Neural progenitor cell (in vitro differentiated cells): ENCODE measurements around the gene KRT20. TPM values are rescaled to one million over a fixed set of nuclear protein-coding genes. Genes with fewer than 3 reads are reported as not detected.
A peak's percentile ranks its signal among the peaks of the same experiment; 100 is the strongest.
"Not testable (repeated sequence)": the region's sequence is repeated elsewhere in the genome, so short reads cannot be mapped to it uniquely, and the experiment has no call there.

Experiments
- DNase-seq: peaks from one replicate; pipeline ENCODE4 v3.0.0-alpha.2; 2016; ENCODE audit warnings: low spot score
- H2AFZ ChIP-seq: fragments of 200-600 bp; sonication (generic); replicated peaks from 2 replicates; pipeline ENCODE4 v1.6.1; 2016; ENCODE audit warnings: antibody characterized with exemption
- H3F3A ChIP-seq: fragments of 200-600 bp; sonication (generic); 2 replicates; pipeline ENCODE4 v1.6.1; 2016; ENCODE audit warnings: antibody characterized with exemption, low read depth
- H3K27ac ChIP-seq: fragments of 200-600 bp; sonication (generic); 2 replicates; pipeline ENCODE4 v1.5.1; 2016; ENCODE audit warnings: mild to moderate bottlenecking
- H3K27me3 ChIP-seq: fragments of 200-600 bp; sonication (generic); 2 replicates; pipeline ENCODE4 v1.6.1; 2016; ENCODE audit warnings: mild to moderate bottlenecking, moderate library complexity
- H3K36me3 ChIP-seq: fragments of 200-600 bp; sonication (generic); 2 replicates; pipeline ENCODE4 v1.5.1; 2016
- H3K4me1 ChIP-seq: fragments of 200-600 bp; sonication (generic); 2 replicates; pipeline ENCODE4 v1.6.1; 2016; ENCODE audit warnings: mixed run types
- H3K4me2 ChIP-seq: fragments of 200-600 bp; sonication (generic); 2 replicates; pipeline ENCODE4 v1.6.1; 2016
- H3K4me3 ChIP-seq: fragments of 200-600 bp; sonication (generic); 2 replicates; pipeline ENCODE4 v1.5.1; 2016
- H3K79me2 ChIP-seq: fragments of 200-600 bp; sonication (generic); 2 replicates; pipeline ENCODE4 v1.6.1; 2016; ENCODE audit warnings: low read depth
- H3K9ac ChIP-seq: fragments of 200-600 bp; sonication (generic); 2 replicates; pipeline ENCODE4 v1.6.1; 2016
- H3K9me3 ChIP-seq: fragments of 200-600 bp; sonication (generic); 2 replicates; pipeline ENCODE4 v1.5.1; 2016; ENCODE audit warnings: low read depth
- H4K20me1 ChIP-seq: fragments of 200-600 bp; sonication (generic); 2 replicates; pipeline ENCODE4 v1.6.1; 2016; ENCODE audit warnings: low read depth
- H3K27ac Mint-ChIP-seq: 3 replicates; pipeline ENCODE4 v1.8.0; 2021; ENCODE audit warnings: mixed read lengths
- H3K27me3 Mint-ChIP-seq: 2 replicates; pipeline ENCODE4 v1.8.0; 2022; ENCODE audit warnings: low read depth, mild to moderate bottlenecking, inconsistent platforms, moderate library complexity, mixed read lengths; ENCODE audit not compliant: insufficient read depth
- H3K36me3 Mint-ChIP-seq: 3 replicates; pipeline ENCODE4 v1.8.0; 2021; ENCODE audit warnings: mixed read lengths
- H3K4me1 Mint-ChIP-seq: 3 replicates; pipeline ENCODE4 v1.8.0; 2021; ENCODE audit warnings: mixed read lengths
- H3K4me3 Mint-ChIP-seq: 3 replicates; pipeline ENCODE4 v1.8.0; 2021; ENCODE audit warnings: mild to moderate bottlenecking, moderate library complexity, mixed read lengths
- H3K9me3 Mint-ChIP-seq: 3 replicates; pipeline ENCODE4 v1.8.0; 2020; ENCODE audit warnings: mixed read lengths
- EZH2 ChIP-seq: fragments of 200-600 bp; sonication (generic); IDR thresholded peaks from 2 replicates; pipeline ENCODE4 v1.6.1; 2017; ENCODE audit warnings: antibody characterized with exemption, mild to moderate bottlenecking, moderate library complexity
- EZH2phosphoT487 ChIP-seq: fragments of 200-600 bp; sonication (generic); IDR thresholded peaks from 2 replicates; pipeline ENCODE4 v1.6.1; 2017; ENCODE audit warnings: antibody characterized with exemption
- total RNA-seq: library from RNA; depleted of rRNA; stranded (reverse); fragments of >200 nt; gene quantifications from 2 replicates; pipeline ENCODE4 v1.2.3, GENCODE V29; 2015; ENCODE audit warnings: low replicate concordance
- TF ChIP-seq, protein P1 (sequence below): fragments of 200-600 bp; sonication (generic); IDR thresholded peaks from 2 replicates; pipeline ENCODE4 v1.5.1; 2017; ENCODE audit warnings: antibody characterized with exemption, mild to moderate bottlenecking

The KRT20 gene
- total RNA-seq, 1 donor from 2014 or later, result not detected

DNA sequence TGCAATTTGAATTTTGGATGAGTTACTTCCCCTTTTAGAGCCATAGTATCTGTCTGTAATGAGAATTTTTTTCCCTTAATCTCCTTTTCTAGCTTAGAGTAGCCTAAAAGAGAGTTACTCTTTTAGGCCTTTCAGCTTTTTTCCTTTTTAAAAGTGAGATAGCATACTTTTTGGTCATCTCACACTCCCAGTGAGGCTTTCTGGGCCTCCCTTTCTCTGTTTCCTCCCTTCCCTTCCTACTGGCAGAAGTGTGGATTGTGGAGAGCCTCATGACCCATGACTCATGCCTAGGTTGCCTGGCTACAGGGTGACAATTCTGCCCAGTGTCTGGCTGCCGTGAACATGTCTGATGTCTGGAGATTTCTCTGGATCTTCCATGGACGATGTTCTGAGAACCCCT is 37.2 kb upstream of the KRT20 start:
- H3K4me3 ChIP-seq, result no peak overlapping the region
- H3K27ac ChIP-seq, result no peak overlapping the region
- H4K20me1 ChIP-seq, result no peaks in the 10 kb centered on the region
- no peaks in the 10 kb centered on the region for H3K9me3 Mint-ChIP-seq
- H3K4me1 Mint-ChIP-seq, result peaks cover 12% of the 10 kb centered on the region
- no peaks in the 10 kb centered on the region for H3K9me3 ChIP-seq
- peaks cover 4% of the 10 kb centered on the region for H3K27me3 Mint-ChIP-seq
- H3K27me3 ChIP-seq, result no peaks in the 10 kb centered on the region
- H2AFZ ChIP-seq, result no peak overlapping the region
- H3K36me3 ChIP-seq, result no peaks in the 10 kb centered on the region
- no peaks in the 10 kb centered on the region for H3K36me3 Mint-ChIP-seq
- no peaks in the 10 kb centered on the region for H3K79me2 ChIP-seq
- H3F3A ChIP-seq, result no peaks in the 10 kb centered on the region
- no peak overlapping the region for H3K4me3 Mint-ChIP-seq
- H3K9ac ChIP-seq, result no peak overlapping the region
- no peak overlapping the region for H3K4me2 ChIP-seq
- DNase-seq, result no peak
- H3K4me1 ChIP-seq, result peaks cover 6% of the 10 kb centered on the region
- H3K27ac Mint-ChIP-seq, result peak overlapping the region; percentile 14
- TF ChIP-seq EZH2, result no peak

DNA sequence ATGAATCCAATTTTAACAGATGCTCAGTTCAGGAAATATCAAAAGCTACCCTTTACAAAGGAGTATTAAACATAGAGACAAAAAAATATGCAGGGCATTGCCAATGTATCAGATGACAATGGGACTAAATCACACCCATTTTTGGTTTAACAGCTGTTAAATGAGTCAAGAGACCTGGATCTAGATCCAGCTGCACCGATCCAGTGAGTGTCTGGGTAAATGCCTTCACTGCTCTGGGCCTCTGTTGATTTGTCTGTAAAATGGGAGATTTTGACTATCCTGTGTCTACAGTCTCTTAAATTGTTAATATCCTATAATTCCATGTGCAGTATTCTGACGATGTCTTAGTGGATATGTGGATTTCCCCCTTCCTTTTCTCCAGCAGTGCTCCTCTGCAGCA is 36.0 kb upstream of the KRT20 start:
- no peaks in the 10 kb centered on the region for H3K27me3 ChIP-seq
- H3K36me3 Mint-ChIP-seq, result no peaks in the 10 kb centered on the region

DNA sequence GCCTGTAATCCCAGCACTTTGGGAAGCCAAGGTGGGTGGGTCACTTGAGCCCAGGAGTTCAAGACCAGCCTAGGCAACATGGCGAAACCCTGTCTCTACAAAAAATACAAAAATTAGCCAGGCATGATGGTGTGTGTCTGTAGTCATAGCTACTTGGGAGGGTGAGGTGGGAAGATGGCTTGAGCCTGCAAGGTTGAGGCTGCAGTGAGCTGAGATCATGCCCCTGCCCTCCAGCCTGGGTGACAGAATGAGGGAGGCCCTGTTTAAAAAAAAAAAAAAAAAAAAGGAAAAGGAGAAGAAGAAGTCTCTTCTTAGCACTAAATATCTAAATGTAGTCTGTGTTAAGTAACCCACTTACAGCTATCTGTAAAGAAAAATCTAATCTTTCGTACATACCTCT is 32.1 kb upstream of the KRT20 start:
- H3K9me3 ChIP-seq, H3K36me3 Mint-ChIP-seq, H3K27ac ChIP-seq, H3K36me3 ChIP-seq, H3K4me1 ChIP-seq, H3F3A ChIP-seq, H3K4me1 Mint-ChIP-seq, H2AFZ ChIP-seq, H3K27ac Mint-ChIP-seq, H3K4me3 Mint-ChIP-seq, H3K9ac ChIP-seq, DNase-seq, H4K20me1 ChIP-seq, H3K4me3 ChIP-seq, H3K27me3 ChIP-seq, H3K4me2 ChIP-seq, H3K79me2 ChIP-seq, H3K9me3 Mint-ChIP-seq, H3K27me3 Mint-ChIP-seq: not testable (repeated sequence)

More for the DNA sequence above, 36.0 kb upstream of the KRT20 start:
- no peaks in the 10 kb centered on the region for H3K9me3 Mint-ChIP-seq
- no peaks in the 10 kb centered on the region for H3K36me3 ChIP-seq
- H3K4me1 Mint-ChIP-seq, result peaks cover 10% of the 10 kb centered on the region
- peaks cover 2% of the 10 kb centered on the region for H3K4me1 ChIP-seq
- H4K20me1 ChIP-seq, result no peaks in the 10 kb centered on the region
- no peaks in the 10 kb centered on the region for H3K79me2 ChIP-seq
- no peaks in the 10 kb centered on the region for H3F3A ChIP-seq
- H3K27ac Mint-ChIP-seq, result no peak overlapping the region
- TF ChIP-seq EZH2 (no peak), EZH2phosphoT487 (no peak)
- TF ChIP-seq, protein P1, sequence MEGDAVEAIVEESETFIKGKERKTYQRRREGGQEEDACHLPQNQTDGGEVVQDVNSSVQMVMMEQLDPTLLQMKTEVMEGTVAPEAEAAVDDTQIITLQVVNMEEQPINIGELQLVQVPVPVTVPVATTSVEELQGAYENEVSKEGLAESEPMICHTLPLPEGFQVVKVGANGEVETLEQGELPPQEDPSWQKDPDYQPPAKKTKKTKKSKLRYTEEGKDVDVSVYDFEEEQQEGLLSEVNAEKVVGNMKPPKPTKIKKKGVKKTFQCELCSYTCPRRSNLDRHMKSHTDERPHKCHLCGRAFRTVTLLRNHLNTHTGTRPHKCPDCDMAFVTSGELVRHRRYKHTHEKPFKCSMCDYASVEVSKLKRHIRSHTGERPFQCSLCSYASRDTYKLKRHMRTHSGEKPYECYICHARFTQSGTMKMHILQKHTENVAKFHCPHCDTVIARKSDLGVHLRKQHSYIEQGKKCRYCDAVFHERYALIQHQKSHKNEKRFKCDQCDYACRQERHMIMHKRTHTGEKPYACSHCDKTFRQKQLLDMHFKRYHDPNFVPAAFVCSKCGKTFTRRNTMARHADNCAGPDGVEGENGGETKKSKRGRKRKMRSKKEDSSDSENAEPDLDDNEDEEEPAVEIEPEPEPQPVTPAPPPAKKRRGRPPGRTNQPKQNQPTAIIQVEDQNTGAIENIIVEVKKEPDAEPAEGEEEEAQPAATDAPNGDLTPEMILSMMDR, result no peak
- H3K9me3 ChIP-seq, result no peaks in the 10 kb centered on the region
- peaks cover 4% of the 10 kb centered on the region for H3K27me3 Mint-ChIP-seq
- no peak overlapping the region for H3K27ac ChIP-seq
- H3K9ac ChIP-seq, result no peak overlapping the region
- no peak overlapping the region for H3K4me3 ChIP-seq
- no peak for DNase-seq
- no peak overlapping the region for H3K4me2 ChIP-seq
- no peak overlapping the region for H3K4me3 Mint-ChIP-seq
- H2AFZ ChIP-seq, result no peak overlapping the region

DNA sequence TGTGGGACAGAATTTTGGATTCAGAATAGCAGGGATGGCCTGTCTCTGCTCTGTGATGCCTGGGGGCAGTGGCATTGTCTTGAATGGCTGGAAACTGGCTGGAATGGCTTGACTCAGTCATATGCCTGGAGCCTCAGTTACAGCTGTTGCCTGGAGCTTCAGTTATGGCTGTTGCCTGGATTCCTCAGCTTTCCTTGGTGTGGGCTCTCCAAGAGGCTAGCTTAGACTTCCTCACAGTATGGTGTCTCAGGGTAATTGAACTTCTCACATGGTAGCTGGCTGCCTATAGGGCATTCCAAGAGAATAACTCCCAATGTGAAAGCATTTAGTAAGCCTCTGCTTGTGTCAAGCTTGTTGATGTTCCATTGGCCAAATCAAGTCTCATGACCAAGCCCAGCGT is 31.3 kb upstream of the KRT20 start:
- no peaks in the 10 kb centered on the region for H3K36me3 Mint-ChIP-seq
- TF ChIP-seq EZH2 (no peak), EZH2phosphoT487 (no peak)
- TF ChIP-seq, protein P1, result no peak
- Histone ChIP-seq H3K4me2 (no peak overlapping the region), H3K27me3 (no peaks in the 10 kb centered on the region), H3K4me3 (no peak overlapping the region), H3K9me3 (no peaks in the 10 kb centered on the region), H3K4me1 (no peaks in the 10 kb centered on the region), H3K27ac (no peak overlapping the region), H2AFZ (peak overlapping the region; percentile 14), H4K20me1 (no peaks in the 10 kb centered on the region), H3K36me3 (no peaks in the 10 kb centered on the region), H3K79me2 (no peaks in the 10 kb centered on the region), H3F3A (no peaks in the 10 kb centered on the region), H3K9ac (no peak overlapping the region)
- H3K4me3 Mint-ChIP-seq, result no peak overlapping the region
- H3K27me3 Mint-ChIP-seq, result peaks cover 2% of the 10 kb centered on the region
- no peak for DNase-seq
- H3K4me1 Mint-ChIP-seq, result no peaks in the 10 kb centered on the region
- H3K9me3 Mint-ChIP-seq, result no peaks in the 10 kb centered on the region
- H3K27ac Mint-ChIP-seq, result no peak overlapping the region
